ENCODE measurements around the gene KLHL40. TPM values are rescaled to one million over a fixed set of nuclear protein-coding genes. Genes with fewer than 3 reads are reported as not detected.

Gene KLHL40
- polyA plus RNA-seq, 3 donors = 0.06 TPM; not detected in 2

DNA sequence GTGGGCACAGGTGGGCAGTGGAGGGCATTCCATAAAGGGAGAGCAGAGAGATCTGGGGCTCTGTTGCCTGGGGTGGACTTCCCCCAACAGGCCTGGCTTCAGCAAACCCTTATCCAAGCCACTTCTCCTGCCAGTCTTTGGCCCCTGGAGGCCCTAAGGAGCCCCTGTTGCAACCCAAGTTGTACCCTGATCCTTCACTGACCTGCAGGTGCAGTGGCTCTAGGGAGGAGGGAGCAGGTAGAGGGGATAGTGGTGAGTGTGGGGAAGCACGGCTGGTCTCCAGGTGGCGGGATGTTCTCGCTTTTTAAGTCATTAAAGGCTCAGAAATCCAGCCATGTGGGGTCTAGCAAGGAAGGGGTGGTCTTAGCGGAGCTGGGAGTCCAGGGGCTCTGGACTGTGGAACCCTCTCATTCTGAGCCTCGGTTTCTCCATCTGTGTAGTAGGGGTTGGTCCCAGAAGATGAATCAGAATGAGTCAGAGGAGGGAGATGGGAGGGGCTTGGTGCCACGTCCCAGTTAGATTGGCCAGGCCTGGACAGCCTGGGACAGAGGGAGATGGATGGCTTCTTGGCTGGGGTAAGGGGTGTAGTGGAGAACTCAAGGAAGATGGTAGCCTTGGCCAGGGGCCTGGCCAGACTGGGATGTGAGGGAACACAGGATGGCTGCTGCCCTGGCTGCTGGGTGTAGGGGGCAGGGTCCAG lies 29.2 kb upstream of the KLHL40 start:
- no peak for DNase-seq (ENCODE audit: extremely low read depth in 1 of 11, low read depth in 9 of 11, low spot score in 4 of 11)

DNA sequence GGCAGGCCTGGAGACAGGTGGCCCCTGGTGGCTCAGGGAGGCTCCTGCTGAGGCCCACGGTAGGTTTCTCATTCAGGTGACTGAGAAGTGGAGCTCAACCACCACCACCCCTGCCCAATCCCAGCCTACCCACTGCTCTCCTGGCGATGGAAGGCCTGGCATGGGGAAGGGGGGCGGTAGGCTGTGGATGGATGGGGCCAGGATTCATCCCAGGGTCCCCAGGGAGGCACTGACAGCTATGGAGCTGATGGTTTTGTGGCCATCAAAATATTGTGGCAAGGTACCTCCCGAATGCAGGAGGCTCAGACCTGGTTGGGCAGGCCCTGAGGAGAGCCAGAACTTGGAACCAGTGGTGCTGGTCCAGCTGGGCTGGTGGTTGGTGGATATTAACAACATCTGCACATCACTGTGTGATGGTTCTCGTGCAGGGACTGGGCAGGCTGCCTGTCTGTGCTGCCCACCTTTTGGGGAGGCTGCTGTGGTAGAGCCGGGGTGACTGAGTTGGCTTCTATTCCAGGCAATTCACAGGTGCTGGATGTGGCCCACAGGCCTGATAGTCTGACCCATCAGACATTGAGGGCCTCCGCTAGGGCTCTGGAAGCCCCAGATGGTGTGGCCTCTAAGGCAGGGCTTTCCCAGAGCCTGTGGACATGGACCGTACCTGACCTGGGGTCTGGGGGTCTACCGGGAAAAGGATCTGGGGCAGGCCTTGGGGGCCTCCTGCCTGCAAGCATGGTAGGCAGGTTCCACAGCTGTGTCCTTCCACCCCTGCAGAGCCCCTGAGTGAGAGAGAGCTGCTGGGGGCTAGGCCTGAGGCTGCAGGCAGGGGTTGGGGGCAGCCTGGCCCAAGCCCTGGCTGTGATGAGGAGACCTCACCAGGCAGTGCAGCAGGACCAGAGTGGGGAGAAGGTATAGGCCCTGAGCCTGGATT lies 28.4 kb upstream of the KLHL40 start:
- DNase-seq (ENCODE audit: extremely low read depth in 1 of 11, low read depth in 9 of 11, low spot score in 4 of 11) = no peak

DNA sequence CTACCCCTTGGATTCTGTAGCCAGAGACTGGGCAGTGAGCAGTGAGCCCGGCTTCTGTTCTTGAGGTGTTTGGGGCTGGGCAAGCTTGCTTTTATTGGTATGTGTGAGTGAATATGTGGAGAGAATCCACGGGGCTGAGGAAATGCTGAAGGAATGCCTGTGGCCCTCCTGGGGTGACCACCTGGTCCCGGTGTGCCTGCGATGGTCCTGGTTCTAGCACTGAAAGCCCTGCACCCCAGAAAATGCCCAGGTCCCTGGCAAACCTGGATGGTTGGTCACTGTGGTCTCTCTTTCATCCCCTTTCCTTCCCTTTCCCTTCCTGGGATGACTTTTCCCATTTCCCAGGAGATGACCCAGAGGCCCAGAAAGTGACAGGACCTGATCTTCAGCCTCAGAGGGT lies 27.7 kb upstream of the KLHL40 start:
- DNase-seq (ENCODE audit: extremely low read depth in 1 of 11, low read depth in 9 of 11, low spot score in 4 of 11) = no peak

DNA sequence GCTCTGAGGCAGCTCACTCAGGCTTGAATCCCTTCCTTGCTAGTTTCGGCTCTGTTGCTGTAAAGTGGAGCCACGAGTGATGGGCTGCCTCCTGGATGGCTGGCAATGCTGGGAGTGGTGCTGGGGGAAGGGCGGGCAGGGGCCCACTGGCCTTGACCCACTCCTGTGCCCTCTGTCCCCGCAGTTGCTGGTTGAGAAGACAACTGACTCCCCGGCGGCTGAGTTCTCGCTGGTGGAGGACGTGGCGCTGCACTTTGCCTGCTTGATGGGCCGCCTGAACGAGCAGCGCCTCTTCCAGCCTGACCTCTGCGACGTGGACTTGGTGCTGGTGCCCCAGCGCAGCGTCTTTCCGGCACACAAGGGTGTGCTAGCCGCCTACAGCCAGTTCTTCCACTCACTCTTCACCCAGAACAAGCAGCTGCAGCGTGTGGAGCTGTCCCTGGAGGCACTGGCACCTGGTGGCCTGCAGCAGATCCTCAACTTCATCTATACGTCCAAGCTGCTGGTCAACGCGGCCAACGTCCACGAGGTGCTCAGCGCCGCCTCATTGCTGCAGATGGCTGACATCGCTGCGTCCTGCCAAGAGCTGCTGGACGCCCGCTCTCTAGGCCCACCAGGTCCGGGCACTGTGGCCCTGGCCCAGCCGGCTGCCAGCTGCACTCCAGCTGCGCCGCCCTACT lies 27.1 kb upstream of the KLHL40 start:
- no peak for DNase-seq (ENCODE audit: extremely low read depth in 1 of 11, low read depth in 9 of 11, low spot score in 4 of 11)

GRCh38 chr3:42658771-42659390 lies 26.5 kb upstream of the KLHL40 start:
- DNase-seq (ENCODE audit: extremely low read depth in 1 of 11, low read depth in 9 of 11, low spot score in 4 of 11) = no peak

DNA sequence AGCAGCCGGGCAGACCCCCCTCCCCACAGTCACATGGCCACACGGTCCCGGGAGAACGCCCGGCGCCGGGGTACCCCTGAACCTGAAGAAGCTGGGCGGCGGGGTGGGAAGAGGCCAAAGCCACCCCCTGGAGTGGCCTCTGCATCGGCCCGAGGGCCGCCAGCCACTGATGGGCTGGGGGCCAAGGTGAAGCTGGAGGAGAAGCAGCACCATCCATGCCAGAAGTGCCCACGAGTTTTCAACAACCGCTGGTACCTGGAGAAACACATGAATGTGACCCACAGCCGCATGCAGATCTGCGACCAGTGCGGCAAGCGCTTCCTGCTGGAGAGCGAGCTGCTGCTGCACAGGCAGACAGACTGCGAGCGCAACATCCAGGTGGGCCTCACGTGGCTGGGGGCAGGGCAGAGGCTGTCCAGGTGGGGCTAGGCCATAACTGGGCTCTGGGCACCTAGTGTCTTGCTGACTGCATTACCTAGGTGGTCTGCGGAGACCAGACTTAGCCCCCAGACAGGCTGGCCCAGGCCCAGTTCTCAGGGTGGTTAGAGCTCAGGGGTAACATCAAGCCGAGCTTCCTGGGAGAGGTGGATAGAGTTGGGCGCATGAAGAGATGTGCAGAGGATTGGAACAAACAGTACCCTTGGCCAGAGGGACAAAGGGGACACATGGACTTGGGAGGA lies 25.7 kb upstream of the KLHL40 start:
- DNase-seq (ENCODE audit: extremely low read depth in 1 of 11, low read depth in 9 of 11, low spot score in 4 of 11) = no peak

DNA sequence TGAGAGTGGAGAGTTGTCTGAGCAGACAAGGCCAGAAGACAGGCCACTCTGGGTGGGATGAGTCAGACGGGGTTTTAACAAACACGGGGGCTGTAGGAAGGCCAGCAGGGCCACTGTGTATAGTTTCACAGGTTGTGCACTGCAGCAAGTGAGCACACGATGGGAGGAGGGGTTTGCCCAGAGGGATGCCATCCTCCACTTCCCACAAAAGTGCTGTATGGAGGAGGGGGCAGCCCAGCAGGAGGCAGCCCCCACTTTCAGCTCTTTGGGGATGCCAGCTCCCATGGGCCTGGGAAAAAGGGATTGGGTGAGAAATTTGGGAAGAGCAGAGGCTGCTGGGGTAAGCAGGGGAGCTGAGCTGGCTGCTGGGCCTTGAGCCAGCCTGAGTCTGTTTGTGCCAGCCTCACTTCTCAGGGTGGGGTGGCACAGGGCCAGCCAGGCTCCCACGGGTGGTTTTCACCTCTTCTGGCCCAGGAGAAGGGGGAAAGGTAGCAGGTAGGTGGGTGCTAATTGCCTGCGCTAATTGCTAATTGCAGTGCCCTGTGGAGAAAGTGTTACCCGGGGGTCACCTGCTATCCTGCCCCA lies 25.1 kb upstream of the KLHL40 start:
- DNase-seq (ENCODE audit: extremely low read depth in 1 of 11, low read depth in 9 of 11, low spot score in 4 of 11) = no peak

DNA sequence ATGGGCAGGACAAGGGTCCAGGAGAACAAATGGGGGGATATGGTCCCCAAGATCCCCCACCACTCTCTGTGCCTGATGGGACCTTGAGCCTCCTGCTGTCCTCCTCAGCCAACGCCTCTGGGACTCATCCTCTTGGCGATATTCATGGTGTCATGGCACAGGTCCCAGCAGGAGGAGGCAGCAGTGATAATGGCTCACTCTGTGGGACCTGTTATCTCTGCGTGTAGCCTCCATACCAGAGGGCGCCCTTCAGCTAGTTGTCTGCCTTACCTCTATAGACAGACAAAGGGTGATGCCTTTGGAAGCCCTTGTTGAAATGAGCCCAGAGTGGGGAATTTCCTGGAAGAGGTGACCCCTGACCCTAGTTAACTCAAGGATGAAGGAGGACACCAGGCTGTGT lies 24.4 kb upstream of the KLHL40 start:
- DNase-seq (ENCODE audit: extremely low read depth in 1 of 11, low read depth in 9 of 11, low spot score in 4 of 11) = no peak

DNA sequence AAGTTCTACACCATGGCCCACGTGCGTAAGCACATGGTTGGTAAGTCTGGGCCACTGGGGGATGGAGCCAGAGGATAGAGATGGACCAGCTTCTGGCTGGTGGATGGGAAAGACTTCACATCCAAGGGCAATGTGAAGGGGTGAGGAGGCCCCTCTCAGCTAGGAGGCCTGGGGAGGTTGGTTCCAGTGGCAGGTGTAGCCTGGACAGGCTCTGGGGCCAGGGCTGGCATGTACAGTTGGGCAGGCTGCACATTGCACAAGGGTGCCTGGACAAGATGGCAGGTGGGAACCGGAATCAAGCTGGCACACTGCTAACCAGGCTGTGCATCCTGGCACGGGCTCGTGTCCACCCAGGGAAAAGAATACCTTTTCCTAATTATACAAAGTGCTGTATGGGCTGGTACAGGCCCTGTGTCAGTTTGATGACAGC lies 23.7 kb upstream of the KLHL40 start:
- DNase-seq (ENCODE audit: extremely low read depth in 1 of 11, low read depth in 9 of 11, low spot score in 4 of 11) = no peak

- no peak for DNase-seq (ENCODE audit: extremely low read depth in 1 of 11, low read depth in 9 of 11, low spot score in 4 of 11)
Observed at GRCh38 chr3:42662037-42662812, 23.1 kb upstream of the KLHL40 start.

- no peak for DNase-seq (ENCODE audit: extremely low read depth in 1 of 11, low read depth in 9 of 11, low spot score in 4 of 11)
Observed at GRCh38 chr3:42662813-42663535, 22.4 kb upstream of the KLHL40 start.

DNA sequence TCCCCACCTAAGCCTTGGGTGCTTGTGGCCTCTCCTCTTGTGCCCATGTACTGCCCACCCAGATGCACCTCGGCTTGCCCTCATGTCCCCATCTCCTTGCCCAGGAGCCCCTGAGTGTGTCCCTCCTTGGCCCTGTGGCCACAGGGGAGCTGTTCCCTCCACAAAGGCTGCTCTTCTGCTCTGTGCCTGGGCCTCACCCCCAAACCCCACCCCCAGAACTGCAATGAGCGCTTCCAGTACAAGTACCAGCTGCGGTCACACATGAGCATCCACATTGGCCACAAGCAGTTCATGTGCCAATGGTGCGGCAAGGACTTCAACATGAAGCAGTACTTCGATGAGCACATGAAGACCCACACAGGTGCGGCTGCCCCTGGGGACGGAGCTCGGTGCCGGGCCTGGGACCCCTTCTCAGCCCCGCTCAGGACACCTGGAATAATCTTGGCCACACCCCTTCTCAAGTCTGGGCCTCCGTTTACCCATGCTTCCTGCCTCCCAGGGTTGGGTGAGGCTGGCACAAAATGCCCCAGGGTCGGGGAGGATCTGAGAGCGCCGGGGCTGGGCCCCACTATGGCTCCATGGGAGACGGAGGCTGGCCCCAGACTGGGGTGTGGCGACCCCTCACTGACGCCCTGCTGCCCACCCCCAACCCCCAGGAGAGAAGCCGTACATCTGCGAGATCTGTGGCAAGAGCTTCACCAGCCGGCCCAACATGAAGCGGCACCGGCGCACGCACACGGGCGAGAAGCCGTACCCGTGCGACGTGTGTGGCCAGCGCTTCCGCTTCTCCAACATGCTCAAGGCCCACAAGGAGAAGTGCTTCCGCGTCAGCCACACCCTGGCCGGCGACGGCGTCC lies 21.5 kb upstream of the KLHL40 start:
- no peak for DNase-seq (ENCODE audit: extremely low read depth in 1 of 11, low read depth in 9 of 11, low spot score in 4 of 11)

GRCh38 chr3:42664438-42664803 lies 20.9 kb upstream of the KLHL40 start:
- no peak for DNase-seq (ENCODE audit: extremely low read depth in 1 of 11, low read depth in 9 of 11, low spot score in 4 of 11)

DNA sequence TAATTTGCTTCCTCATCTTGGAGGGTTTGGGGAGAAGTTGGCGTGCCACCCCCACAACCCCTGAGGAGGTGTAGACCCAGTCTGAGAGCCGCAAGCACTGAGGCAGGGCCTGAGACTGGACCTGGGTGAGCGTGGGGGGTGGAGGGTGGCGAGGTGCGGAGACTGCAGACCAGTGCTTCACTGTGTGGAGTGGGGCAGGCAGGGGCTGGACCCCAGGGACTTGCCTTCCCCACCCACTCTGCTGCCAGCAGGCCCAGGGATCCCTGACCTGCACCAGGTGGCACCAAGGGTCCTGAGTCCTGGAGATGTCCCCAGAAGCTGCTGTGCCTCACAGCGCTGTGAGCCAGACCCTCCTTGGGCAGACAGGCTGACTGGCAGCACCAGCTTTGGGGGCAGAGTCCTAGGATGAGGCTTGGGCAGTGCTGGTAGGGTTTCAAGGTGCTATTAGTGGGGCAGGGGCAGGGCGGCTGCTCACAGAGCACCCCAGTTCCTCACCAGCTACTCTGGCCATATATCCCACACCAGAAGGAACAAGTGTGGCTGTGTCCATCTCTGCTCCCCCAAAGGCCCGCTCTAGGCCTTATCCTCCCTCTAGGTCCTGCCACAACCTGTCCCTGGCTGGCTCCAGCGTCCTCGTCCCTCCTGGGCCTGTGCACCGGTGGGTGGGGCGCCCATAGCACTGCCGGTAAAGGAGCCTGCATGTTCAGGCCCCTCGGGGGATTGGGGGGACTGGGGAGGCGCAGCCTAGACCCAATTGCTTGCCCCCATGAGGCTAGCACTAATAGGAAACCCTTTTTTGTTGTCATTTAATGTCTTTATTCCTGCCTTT lies 20.1 kb upstream of the KLHL40 start:
- no peak for DNase-seq (ENCODE audit: extremely low read depth in 1 of 11, low read depth in 9 of 11, low spot score in 4 of 11)

- DNase-seq (ENCODE audit: extremely low read depth in 1 of 11, low read depth in 9 of 11, low spot score in 4 of 11) = no peak
Observed at GRCh38 chr3:42666022-42666421, 19.3 kb upstream of the KLHL40 start.

Data from renal cortex interstitium (tissue), 11 donors.